Activated CD8-positive, alpha-beta memory T cell treated with anti-CD3 and anti-CD28 coated beads, Interleukin-2, amount 50 U/mL, for 1 hour (primary cell): Measurements from ENCODE around the gene ACTR10.

Source experiments
- DNase-seq: peaks from one replicate; pipeline ENCODE4 v3.0.0-alpha.2; 2020; ENCODE audit errors: extremely low read depth

ACTR10 gene

GRCh38 chr14:58281969-58282368 is 82.0 kb downstream of the ACTR10 start:
- DNase-seq = no peak

- no peak for DNase-seq
Measured at GRCh38 chr14:58282925-58283593, 83.1 kb downstream of the ACTR10 start.

- DNase-seq = no peak
Measured at GRCh38 chr14:58283730-58284129, 83.8 kb downstream of the ACTR10 start.

- DNase-seq = no peak
Measured at GRCh38 chr14:58285132-58285531, 85.2 kb downstream of the ACTR10 start.
